PC-9 (cell line): ENCODE data around the gene HMGCS1.

Source experiments
- CTCF ChIP-seq: fragments of 200-600 bp; sonication (generic); conservative IDR thresholded peaks from 2 replicates; pipeline ENCODE4 v1.6.1; 2017; ENCODE audit warnings: mixed run types, antibody characterized with exemption, mild to moderate bottlenecking, moderate library complexity
- EZH2 ChIP-seq: fragments of 200-600 bp; sonication (generic); IDR thresholded peaks from 2 replicates; pipeline ENCODE4 v1.8.0; 2017; ENCODE audit warnings: antibody characterized with exemption, low read depth

GRCh38 chr5:43338862-43339261, 25.6 kb upstream of the HMGCS1 start:
- TF ChIP-seq CTCF (no peak), EZH2 (no peak)
